HG03342 (cell line): ENCODE data around the gene MMP23B.

Experiments
- ATAC-seq: cut with Tn5 transposase; IDR thresholded peaks from one replicate; pipeline ENCODE4 v1.9.1; 2021; ENCODE audit warnings: mild to moderate bottlenecking, moderate library complexity; ENCODE audit not compliant: unreplicated experiment

Gene MMP23B

GRCh38 chr1:1618396-1619068 lies 13.4 kb upstream of the MMP23B start:
- ATAC-seq = no peak

GRCh38 chr1:1619917-1620361 lies 12.0 kb upstream of the MMP23B start:
- ATAC-seq = no peak

- no peak for ATAC-seq
Measured at GRCh38 chr1:1620433-1621139, 11.4 kb upstream of the MMP23B start.

- ATAC-seq = no peak
Measured at GRCh38 chr1:1621173-1622009, 10.6 kb upstream of the MMP23B start.

- ATAC-seq = no peak
Measured at GRCh38 chr1:1622010-1622787, 9.8 kb upstream of the MMP23B start.

GRCh38 chr1:1622788-1623094 lies 9.2 kb upstream of the MMP23B start:
- ATAC-seq = no peak

GRCh38 chr1:1623181-1623630 lies 8.8 kb upstream of the MMP23B start:
- no peak for ATAC-seq

GRCh38 chr1:1623631-1624442 lies 8.1 kb upstream of the MMP23B start:
- ATAC-seq = no peak

- no peak for ATAC-seq
Measured at GRCh38 chr1:1624443-1625403, 7.2 kb upstream of the MMP23B start.

GRCh38 chr1:1625404-1625775 lies 6.6 kb upstream of the MMP23B start:
- ATAC-seq = no peak

- no peak for ATAC-seq
Measured at GRCh38 chr1:1625824-1626206, 6.2 kb upstream of the MMP23B start.

- ATAC-seq = no peak
Measured at GRCh38 chr1:1626207-1627141, 5.5 kb upstream of the MMP23B start.

GRCh38 chr1:1627261-1627828 lies 4.6 kb upstream of the MMP23B start:
- no peak for ATAC-seq

GRCh38 chr1:1627829-1628753 lies 3.9 kb upstream of the MMP23B start:
- ATAC-seq = no peak

GRCh38 chr1:1628754-1629429 lies 3.1 kb upstream of the MMP23B start:
- ATAC-seq = no peak
